Measurements from ENCODE around the gene KRTAP3-2. TPM values are rescaled to one million over a fixed set of nuclear protein-coding genes. Genes with fewer than 3 reads are reported as not detected.

KRTAP3-2 gene
- total RNA-seq, 1 donor from 2014 or later: not detected

- DNase-seq: no peak
- no peak for ATAC-seq
- intact Hi-C loops (cut with micrococcal nuclease): no loop called here
Observed at GRCh38 chr17:41013181-41013580, 13.5 kb upstream of the KRTAP3-2 start.

GRCh38 chr17:41012326-41013120, 12.8 kb upstream of the KRTAP3-2 start:
- DNase-seq (no peak), ATAC-seq (no peak)
- intact Hi-C loops (cut with micrococcal nuclease): no loop called here

- intact Hi-C loops (cut with micrococcal nuclease): no loop called here
- DNase-seq (no peak), ATAC-seq (no peak)
Observed at GRCh38 chr17:41010441-41010840, 10.7 kb upstream of the KRTAP3-2 start.

- ATAC-seq (no peak), DNase-seq (no peak)
- intact Hi-C loops (cut with micrococcal nuclease): loop anchor here (5.0 kb wide), 1 partner anchor 42 kb away; no protein-coding TSS in a partner anchor
Observed at GRCh38 chr17:41009936-41010335, 10.2 kb upstream of the KRTAP3-2 start.

- DNase-seq (no peak), ATAC-seq (no peak)
- intact Hi-C loops (cut with micrococcal nuclease): loop anchor here (5.0 kb wide), 1 partner anchor 43 kb away; no protein-coding TSS in a partner anchor
Observed at GRCh38 chr17:41009301-41009760, 9.6 kb upstream of the KRTAP3-2 start.

- DNase-seq (no peak), ATAC-seq (no peak)
- intact Hi-C loops (cut with micrococcal nuclease): loop anchor here (5.0 kb wide), 1 partner anchor 43 kb away; no protein-coding TSS in a partner anchor
Observed at GRCh38 chr17:41008811-41009210, 9.1 kb upstream of the KRTAP3-2 start, which contains the start of gene KRTAP3-1. KRTAP3-1 (minus strand) TSS chr17:41009128; CDS start chr17:41009074, 54 bp downstream.

- DNase-seq (no peak), ATAC-seq (no peak)
- intact Hi-C loops (cut with micrococcal nuclease): no loop called here
Observed at GRCh38 chr17:41004397-41004796, 4.7 kb upstream of the KRTAP3-2 start.

- intact Hi-C loops (cut with micrococcal nuclease): no loop called here
- no peak for ATAC-seq
- no peak for DNase-seq
Observed at GRCh38 chr17:41003926-41004325, 4.2 kb upstream of the KRTAP3-2 start.

GRCh38 chr17:41002814-41003213, 3.1 kb upstream of the KRTAP3-2 start:
- intact Hi-C loops (cut with micrococcal nuclease): no loop called here
- no peak for DNase-seq

GRCh38 chr17:41001795-41002194, 2.1 kb upstream of the KRTAP3-2 start:
- DNase-seq (no peak), ATAC-seq (no peak)
- intact Hi-C loops (cut with micrococcal nuclease): no loop called here

More at GRCh38 chr17:41002814-41003213, 3.1 kb upstream of the KRTAP3-2 start:
- ATAC-seq: no peak

GRCh38 chr17:40997361-40997760, 2.3 kb downstream of the KRTAP3-2 start:
- DNase-seq: no peak
- no peak for ATAC-seq
- intact Hi-C loops (cut with micrococcal nuclease): no loop called here

GRCh38 chr17:40996829-40997228, 2.9 kb downstream of the KRTAP3-2 start:
- intact Hi-C loops (cut with micrococcal nuclease): no loop called here
- DNase-seq (no peak), ATAC-seq (no peak)

- intact Hi-C loops (cut with micrococcal nuclease): no loop called here
Observed at GRCh38 chr17:40995116-40995515, 4.6 kb downstream of the KRTAP3-2 start.

GRCh38 chr17:40993839-40994238, 5.9 kb downstream of the KRTAP3-2 start, which contains the start of gene KRTAP3-3:
KRTAP3-3 (minus strand) TSS chr17:40994164; CDS start chr17:40994097, 67 bp downstream.
- ATAC-seq (no peak), DNase-seq (no peak)
- intact Hi-C loops (cut with micrococcal nuclease): no loop called here

More at GRCh38 chr17:40995116-40995515, 4.6 kb downstream of the KRTAP3-2 start:
- no peak for DNase-seq
- no peak for ATAC-seq

GRCh38 chr17:40993084-40993483, 6.6 kb downstream of the KRTAP3-2 start:
- intact Hi-C loops (cut with micrococcal nuclease): no loop called here
- ATAC-seq (no peak), DNase-seq (no peak)

- ATAC-seq (no peak), DNase-seq (no peak)
- intact Hi-C loops (cut with micrococcal nuclease): no loop called here
Observed at GRCh38 chr17:40992666-40993065, 7.0 kb downstream of the KRTAP3-2 start.

- intact Hi-C loops (cut with micrococcal nuclease): no loop called here
- DNase-seq: no peak
- ATAC-seq: no peak
Observed at GRCh38 chr17:40986920-40987319, 12.8 kb downstream of the KRTAP3-2 start.

- intact Hi-C loops (cut with micrococcal nuclease): no loop called here
- DNase-seq (no peak), ATAC-seq (no peak)
Observed at GRCh38 chr17:40984226-40984625, 15.5 kb downstream of the KRTAP3-2 start, which contains the start of gene KRT40. KRT40 (minus strand) TSS chr17:40984326; CDS start chr17:40984273, 53 bp downstream.

GRCh38 chr17:40981115-40981514, 18.6 kb downstream of the KRTAP3-2 start:
- intact Hi-C loops (cut with micrococcal nuclease): no loop called here
- ATAC-seq: no peak
- no peak for DNase-seq

GRCh38 chr17:40980596-40980995, 19.1 kb downstream of the KRTAP3-2 start:
- ATAC-seq: no peak
- no peak for DNase-seq
- intact Hi-C loops (cut with micrococcal nuclease): no loop called here

GRCh38 chr17:40980117-40980516, 19.6 kb downstream of the KRTAP3-2 start:
- DNase-seq (no peak), ATAC-seq (no peak)
- intact Hi-C loops (cut with micrococcal nuclease): no loop called here

Measured in left ventricle myocardium superior (tissue), 1 donor.